Prostate gland (tissue), 2 donors: ENCODE results near the gene ARPC5. TPM values are rescaled to one million over a fixed set of nuclear protein-coding genes. Genes with fewer than 3 reads are reported as not detected.
A peak's percentile ranks its signal among the peaks of the same experiment; 100 is the strongest.
"Not testable (repeated sequence)": the region's sequence is repeated elsewhere in the genome, so short reads cannot be mapped to it uniquely, and the experiment has no call there.

ENCODE experiments used
- DNase-seq: peaks from one replicate; pipeline ENCODE4 v3.0.0-alpha.2; 2019; ENCODE audit warnings: low spot score
- H3K27ac ChIP-seq, 2 donors: fragments of 200-600 bp; sonication (generic); 2 replicates each; pipeline ENCODE4 v1.5.1; 2017 to 2019
- H3K27me3 ChIP-seq: fragments of 200-600 bp; sonication (generic); replicated peaks from 2 replicates; pipeline ENCODE4 v1.5.1; 2019; ENCODE audit not compliant: insufficient read depth
- H3K36me3 ChIP-seq, 2 donors: fragments of 200-600 bp; sonication (generic); 1 replicate in 1 of 2; 2 replicates in 1 of 2; pipeline versions ENCODE4 v1.5.1 to v1.8.1; 2017 to 2019
- H3K4me1 ChIP-seq: fragments of 200-600 bp; sonication (generic); replicated peaks from 2 replicates; pipeline ENCODE4 v1.5.1; 2019
- H3K4me3 ChIP-seq, 2 donors: fragments of 200-600 bp; sonication (generic); 2 replicates each; pipeline ENCODE4 v1.5.1; 2017 to 2019
- H3K9me3 ChIP-seq: fragments of 200-600 bp; sonication (generic); 2 replicates; pipeline ENCODE4 v1.5.1; 2017
- CTCF ChIP-seq, 4 experiments: fragments of 200-600 bp in 2 of 4; fragments of 450-650 bp in 2 of 4; sonication (generic) in 2 of 4; IDR thresholded peaks; 1 replicate in 3 of 4; 2 replicates in 1 of 4; pipeline ENCODE4 v1.5.1; 2016 to 2019; ENCODE audit warnings: antibody characterized with exemption in 4 of 4, mild to moderate bottlenecking in 2 of 4, moderate library complexity in 2 of 4
- POLR2A ChIP-seq: fragments of 450-650 bp; IDR thresholded peaks from one replicate; pipeline ENCODE4 v1.6.1; 2016; ENCODE audit warnings: antibody characterized with exemption, mild to moderate bottlenecking
- POLR2AphosphoS5 ChIP-seq: sonication (generic); formaldehyde crosslinking; IDR thresholded peaks from one replicate; pipeline ENCODE4 v1.6.1; 2017; ENCODE audit warnings: antibody characterized with exemption
- WGBS: methylation state at CpG from one replicate; pipeline ENCODE4 v1.1.5; 2018; 5-methylcytosine and 5-hydroxymethylcytosine counted together
- intact Hi-C: fragments of 100-400 bp; cut with DNase I; formaldehyde crosslinking; loops from one replicate; pipeline ENCODE4 v1.14.2; 2022
- total RNA-seq, 2 donors: library from RNA; depleted of rRNA; stranded (reverse); fragments of >200 nt; gene quantifications; one replicate each; pipeline ENCODE4 v1.1.0, GENCODE V29; 2016

ARPC5 gene
- total RNA-seq, result 10 to 100 TPM; 62.9 to 92.8 TPM

- Histone ChIP-seq H3K27ac (peak within 1 kb of the TSS; percentile 87 to 90), H3K36me3 (no peaks in the 10 kb centered on the region), H3K27me3 (no peaks in the 10 kb centered on the region), H3K4me1 (no peaks in the 10 kb centered on the region), H3K4me3 (peak within 1 kb of the TSS; percentile 83 to 93), H3K9me3 (no peaks in the 10 kb centered on the region)
- peak; percentile 94 for DNase-seq
- TF ChIP-seq POLR2AphosphoS5 (peak; percentile 98), POLR2A (peak; percentile 89), CTCF (IDR thresholded peaks at IDR 0.05) (peak in 1 of 4 experiments; percentile 18)
- intact Hi-C loops, result loop anchor here (5.0 to 10.0 kb wide), 2 partner anchors 163 to 399 kb away; partner anchors contain the start of genes COLGALT2 and SMG7
- WGBS, result under 1% methylated on average over 62 of the region's 65 CpGs
Measured at GRCh38 chr1:183635606-183636333, at the start of gene ARPC5. Gene ARPC5, minus strand, starts transcription at chr1:183635783. Its CDS starts 124 bp downstream, at chr1:183635659.

DNA sequence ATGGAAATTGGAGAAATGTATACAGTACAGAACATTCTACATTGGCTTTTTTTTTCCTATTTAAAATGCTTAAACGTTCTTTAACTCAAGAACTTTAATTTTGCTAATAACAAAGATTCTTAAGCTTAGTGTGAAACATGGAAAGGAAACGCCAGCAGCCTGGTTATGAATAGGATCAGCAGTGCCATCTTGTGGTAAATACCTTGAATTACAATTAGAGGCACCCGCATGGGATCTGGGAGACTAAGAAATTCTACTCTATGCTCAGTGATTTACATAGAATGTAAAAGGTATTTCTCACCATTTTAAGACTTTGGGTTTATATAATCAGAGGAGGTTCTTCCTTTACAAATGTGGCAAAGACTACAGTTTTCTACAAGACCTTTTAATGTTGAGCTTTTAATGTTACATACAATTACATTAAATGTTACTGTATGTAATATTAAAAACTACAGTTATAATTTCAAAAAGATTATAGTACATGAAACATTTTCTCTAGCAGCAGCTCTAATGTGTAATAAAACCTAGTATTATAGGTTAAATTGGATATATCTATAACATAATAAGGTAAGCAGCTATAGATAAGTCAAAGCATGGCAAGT is 49.6 kb upstream of the ARPC5 start:
- H3K4me1 ChIP-seq, result no peaks in the 10 kb centered on the region
- no peaks in the 10 kb centered on the region for H3K9me3 ChIP-seq
- TF ChIP-seq CTCF (IDR thresholded peaks at IDR 0.05), result peak; percentile 49 to 70 (median 62)
- no peak for TF ChIP-seq POLR2A
- no peak for TF ChIP-seq POLR2AphosphoS5
- H3K36me3 ChIP-seq, result no peaks in the 10 kb centered on the region
- 47% methylated on average over 3 of the region's 3 CpGs for WGBS
- H3K27ac ChIP-seq, result no peak overlapping the region
- no peaks in the 10 kb centered on the region for H3K27me3 ChIP-seq
- intact Hi-C loops, result no loop called here
- no peak overlapping the region for H3K4me3 ChIP-seq
- no peak for DNase-seq

- H3K4me1 ChIP-seq, result not testable (repeated sequence)
Measured at GRCh38 chr1:183679363-183679762, 43.8 kb upstream of the ARPC5 start.

GRCh38 chr1:183678819-183679218 is 43.2 kb upstream of the ARPC5 start:
- no peaks in the 10 kb centered on the region for H3K27me3 ChIP-seq
- WGBS, result 87% methylated on average over 3 of the region's 3 CpGs

More at GRCh38 chr1:183679363-183679762, 43.8 kb upstream of the ARPC5 start:
- H3K9me3 ChIP-seq, DNase-seq, H3K27me3 ChIP-seq, H3K36me3 ChIP-seq, H3K4me3 ChIP-seq, intact Hi-C loops, H3K27ac ChIP-seq: not testable (repeated sequence)
- WGBS, result 99% methylated on average over 4 of the region's 4 CpGs

More at GRCh38 chr1:183678819-183679218, 43.2 kb upstream of the ARPC5 start:
- H3K27ac ChIP-seq, result no peak overlapping the region
- H3K36me3 ChIP-seq, result no peaks in the 10 kb centered on the region
- DNase-seq, result no peak
- intact Hi-C loops, result no loop called here
- no peaks in the 10 kb centered on the region for H3K4me1 ChIP-seq
- no peaks in the 10 kb centered on the region for H3K9me3 ChIP-seq
- no peak for TF ChIP-seq POLR2AphosphoS5
- TF ChIP-seq POLR2A, result no peak
- TF ChIP-seq CTCF (IDR thresholded peaks at IDR 0.05), result no peak
- no peak overlapping the region for H3K4me3 ChIP-seq
